AG04449 (cell line): ENCODE results near the gene MYO5A.
A peak's percentile ranks its signal among the peaks of the same experiment; 100 is the strongest.

Source experiments
- CTCF ChIA-PET: fragments of 350-600 bp; formaldehyde crosslinking; extraction: SDS; loops from one replicate; lab custom pipeline; 2021; ENCODE audit warnings: antibody characterized with exemption; lab: Yijun Ruan, JAX
- POLR2A ChIA-PET: fragments of 400-600, 350-600 bp; formaldehyde crosslinking; extraction: SDS; loops from one replicate; lab custom pipeline; 2020; ENCODE audit warnings: antibody characterized with exemption, inconsistent platforms; lab: Yijun Ruan, JAX
- DNase-seq: peaks from one replicate; pipeline ENCODE4 v3.0.0-alpha.2; 2010; ENCODE audit warnings: low read depth, low spot score
- H3K4me3 ChIP-seq: 2 replicates; pipeline ENCODE4 v1.5.1; 2011; ENCODE audit warnings: low read depth, mild to moderate bottlenecking, control low read depth, low read length
- TF ChIP-seq, protein P1 (sequence below): IDR thresholded peaks from one replicate; pipeline ENCODE4 v1.5.1; 2011; ENCODE audit warnings: mild to moderate bottlenecking, moderate library complexity, low read length, control low read depth, inconsistent platforms; ENCODE audit not compliant: insufficient read depth; ENCODE audit errors: missing control alignments

MYO5A gene

DNA sequence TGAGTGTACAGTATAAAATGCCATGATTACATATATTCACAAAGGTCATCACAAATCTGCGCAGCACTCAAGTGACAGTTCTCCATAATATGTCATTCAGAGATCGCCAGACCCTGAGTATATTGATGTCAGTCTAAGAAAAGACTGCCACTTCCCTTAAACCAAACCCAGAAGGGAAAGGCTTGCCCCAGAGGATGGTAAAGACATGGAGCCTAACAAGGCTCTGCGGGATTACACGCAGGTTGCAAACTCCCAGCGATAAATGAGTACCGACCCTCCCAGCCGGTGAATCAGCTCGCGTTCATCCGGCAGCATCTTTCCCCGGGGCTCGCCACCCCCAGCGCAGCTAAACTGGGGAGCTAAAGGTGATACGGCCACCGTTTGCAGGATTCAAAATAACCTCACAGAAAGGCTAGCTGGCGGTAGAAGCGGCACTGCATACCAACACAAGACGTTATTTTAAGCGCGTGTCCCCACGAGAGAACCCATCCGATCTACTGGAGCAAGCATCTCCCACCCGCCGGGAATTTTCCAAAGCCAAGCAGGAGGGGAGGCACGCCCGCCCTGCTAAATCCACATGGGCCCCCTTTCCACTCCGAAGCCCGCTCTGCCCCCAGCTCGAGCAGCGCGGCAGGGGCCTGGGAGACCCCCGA is 643 bp downstream of the MYO5A start:
- DNase-seq = no peak
- ChIA-PET CTCF (interaction anchor here (0.7 to 1.7 kb wide), 3 partner anchors 18 to 172 kb away, joined by 3 to 7 read pairs (median 3); no protein-coding TSS in a partner anchor), POLR2A (interaction anchor here (0.6 kb wide), 1 partner anchor 33 kb away, joined by 5 read pairs; no protein-coding TSS in a partner anchor)
- peak overlapping the region; percentile 74 for H3K4me3 ChIP-seq
- TF ChIP-seq, protein P1, sequence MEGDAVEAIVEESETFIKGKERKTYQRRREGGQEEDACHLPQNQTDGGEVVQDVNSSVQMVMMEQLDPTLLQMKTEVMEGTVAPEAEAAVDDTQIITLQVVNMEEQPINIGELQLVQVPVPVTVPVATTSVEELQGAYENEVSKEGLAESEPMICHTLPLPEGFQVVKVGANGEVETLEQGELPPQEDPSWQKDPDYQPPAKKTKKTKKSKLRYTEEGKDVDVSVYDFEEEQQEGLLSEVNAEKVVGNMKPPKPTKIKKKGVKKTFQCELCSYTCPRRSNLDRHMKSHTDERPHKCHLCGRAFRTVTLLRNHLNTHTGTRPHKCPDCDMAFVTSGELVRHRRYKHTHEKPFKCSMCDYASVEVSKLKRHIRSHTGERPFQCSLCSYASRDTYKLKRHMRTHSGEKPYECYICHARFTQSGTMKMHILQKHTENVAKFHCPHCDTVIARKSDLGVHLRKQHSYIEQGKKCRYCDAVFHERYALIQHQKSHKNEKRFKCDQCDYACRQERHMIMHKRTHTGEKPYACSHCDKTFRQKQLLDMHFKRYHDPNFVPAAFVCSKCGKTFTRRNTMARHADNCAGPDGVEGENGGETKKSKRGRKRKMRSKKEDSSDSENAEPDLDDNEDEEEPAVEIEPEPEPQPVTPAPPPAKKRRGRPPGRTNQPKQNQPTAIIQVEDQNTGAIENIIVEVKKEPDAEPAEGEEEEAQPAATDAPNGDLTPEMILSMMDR = no peak

GRCh38 chr15:52527196-52527910 is 1.3 kb downstream of the MYO5A start:
- ChIA-PET POLR2A (no interaction called here), CTCF (interaction anchor here (0.7 to 1.4 kb wide), 3 partner anchors 18 to 171 kb away, joined by 3 read pairs; no protein-coding TSS in a partner anchor)
- TF ChIP-seq, protein P1 = no peak
- peak overlapping the region; percentile 74 for H3K4me3 ChIP-seq
- DNase-seq = no peak

GRCh38 chr15:52524223-52525136 is 4.2 kb downstream of the MYO5A start:
- POLR2A ChIA-PET = no interaction called here
- no peak overlapping the region for H3K4me3 ChIP-seq
- TF ChIP-seq, protein P1 = no peak
- CTCF ChIA-PET = interaction anchor here (0.7 kb wide), 1 partner anchor 211 kb away, joined by 3 read pairs; no protein-coding TSS in a partner anchor
- no peak for DNase-seq

DNA sequence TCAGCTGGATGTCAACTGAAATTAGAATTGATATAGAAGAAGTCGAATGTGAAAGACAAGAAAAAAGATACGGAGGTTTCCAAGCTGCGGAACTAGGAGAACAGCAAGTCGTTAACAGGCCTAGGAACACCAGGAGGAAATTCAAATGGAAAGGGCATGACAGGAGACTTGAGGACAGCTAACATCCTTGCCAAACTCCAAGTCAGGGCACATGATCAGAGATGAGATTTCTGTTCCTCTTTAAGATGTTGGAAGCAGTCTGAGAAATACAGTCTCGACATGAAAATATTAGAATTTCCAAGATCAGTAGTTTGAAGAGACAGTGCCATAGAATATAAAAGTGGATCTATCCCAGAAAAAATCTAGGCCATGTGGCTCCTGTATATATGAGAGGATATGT is 5.0 kb downstream of the MYO5A start:
- CTCF ChIA-PET = no interaction called here
- TF ChIP-seq, protein P1 = no peak
- POLR2A ChIA-PET = no interaction called here
- DNase-seq = no peak
- H3K4me3 ChIP-seq = no peak overlapping the region

GRCh38 chr15:52523192-52523591 is 5.5 kb downstream of the MYO5A start:
- CTCF ChIA-PET = interaction anchor here (0.9 kb wide), 1 partner anchor 192 kb away, joined by 4 read pairs; no protein-coding TSS in a partner anchor
- no peak overlapping the region for H3K4me3 ChIP-seq
- POLR2A ChIA-PET = interaction anchor here (0.7 kb wide), 1 partner anchor 82 kb away, joined by 4 read pairs; no protein-coding TSS in a partner anchor
- peak; percentile 76 for DNase-seq
- TF ChIP-seq, protein P1 = no peak
